GM18499 (cell line): ENCODE data around the gene ACP3.

Source experiments
- ATAC-seq: cut with Tn5 transposase; IDR thresholded peaks from one replicate; pipeline ENCODE4 v1.9.1; 2021; ENCODE audit warnings: moderate number of reproducible peaks; ENCODE audit not compliant: insufficient read depth, unreplicated experiment

ACP3 gene

DNA sequence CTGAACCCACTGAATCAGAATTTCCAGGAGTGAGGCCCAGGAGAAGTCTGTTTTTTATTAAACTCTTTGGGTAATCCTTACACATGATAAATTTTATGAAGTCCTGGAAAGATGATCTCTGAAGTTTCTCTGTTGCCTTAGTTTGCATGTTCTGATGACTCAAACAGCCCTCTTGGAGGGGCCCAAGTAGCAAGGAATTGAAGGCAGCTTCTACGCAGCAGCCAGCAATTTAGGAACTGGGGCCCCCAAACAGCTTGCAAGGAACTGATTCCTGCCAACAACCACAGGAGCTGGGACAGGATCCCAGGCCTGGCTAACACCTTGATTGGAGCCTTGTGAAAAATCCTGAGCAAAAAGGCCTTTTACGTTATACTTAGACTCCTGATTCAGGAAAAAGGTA, 5.4 kb upstream of the ACP3 start:
- no peak for ATAC-seq

DNA sequence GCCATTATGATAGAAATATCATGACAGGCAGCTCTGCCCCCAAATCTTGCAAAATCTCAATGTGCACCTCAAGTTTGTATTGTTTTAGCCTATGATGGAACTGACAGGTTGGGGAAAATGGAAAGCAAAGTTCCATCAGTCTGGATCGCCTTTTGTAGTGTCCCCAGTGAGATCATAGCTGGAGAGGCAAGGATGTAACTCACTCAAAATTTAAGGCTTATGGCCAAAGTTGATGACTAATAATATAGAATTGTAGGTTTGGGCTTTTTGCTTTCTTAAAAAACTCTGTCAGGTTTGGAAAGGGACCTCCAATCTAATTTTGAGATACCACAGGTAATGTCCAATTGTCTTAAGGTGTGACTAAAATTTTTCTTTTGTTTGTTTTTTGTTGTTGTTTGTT, 1.4 kb upstream of the ACP3 start:
- no peak for ATAC-seq

DNA sequence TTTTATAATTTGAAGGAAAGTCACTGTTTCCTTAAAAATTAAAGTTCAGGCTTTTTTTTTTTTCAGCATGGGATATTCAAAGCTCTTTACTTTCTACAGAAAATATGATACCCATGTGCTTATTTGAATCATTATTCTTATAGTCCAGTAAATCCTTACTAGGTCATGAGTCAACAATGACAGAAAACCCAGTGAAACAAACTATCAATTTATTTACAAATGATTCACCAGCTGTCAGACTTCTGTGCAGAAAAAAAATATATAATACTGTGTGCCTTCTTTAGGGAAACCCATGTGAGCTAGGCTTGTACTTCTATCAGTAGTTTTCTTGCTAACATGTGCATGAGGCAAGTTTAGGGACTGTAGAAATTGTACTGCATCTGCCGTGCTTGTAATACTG, 1.2 kb downstream of the ACP3 start:
- ATAC-seq = no peak

DNA sequence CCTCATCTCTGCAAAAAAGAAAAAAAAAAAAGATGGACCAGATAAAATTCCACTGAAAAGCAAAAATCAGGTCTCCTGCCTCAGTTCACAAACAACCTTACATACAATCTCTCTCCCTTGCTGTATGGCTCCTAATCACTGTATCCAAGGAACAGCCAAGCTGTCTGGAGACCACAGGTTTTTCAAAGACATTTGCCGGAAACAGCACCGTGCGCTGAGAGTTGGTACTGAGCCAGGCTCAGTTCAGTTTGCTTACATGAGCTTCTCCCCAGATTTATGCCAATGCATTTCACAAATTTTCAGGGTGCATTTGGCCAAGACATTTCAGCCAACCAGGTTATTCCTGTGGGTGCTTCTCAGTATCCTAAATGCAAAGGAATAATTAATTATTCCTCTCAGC, 4.1 kb downstream of the ACP3 start:
- no peak for ATAC-seq

DNA sequence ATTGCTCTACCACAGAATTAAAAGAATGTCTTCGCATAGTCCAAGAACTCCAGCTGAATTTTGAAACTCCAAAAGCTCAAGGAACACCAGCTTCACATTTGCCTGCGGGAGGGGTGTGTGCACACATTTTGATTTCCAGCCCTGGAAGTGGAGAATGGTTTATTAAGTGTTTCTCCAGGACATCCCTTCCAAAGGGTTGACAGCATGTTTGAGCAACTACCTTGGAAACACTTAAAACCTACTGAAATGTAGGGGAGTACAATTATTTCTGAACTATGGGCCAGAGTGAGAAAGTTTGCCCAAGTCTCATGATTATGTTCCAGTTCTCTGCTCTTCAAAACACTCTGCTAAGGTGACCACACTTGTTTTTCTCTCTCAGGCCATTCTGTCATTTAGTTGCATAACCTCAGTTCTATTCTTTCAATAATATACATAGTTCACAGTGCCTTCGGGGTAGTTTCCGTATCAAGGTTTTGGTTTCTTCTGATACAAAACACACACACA, 7.9 kb downstream of the ACP3 start:
- ATAC-seq = no peak

DNA sequence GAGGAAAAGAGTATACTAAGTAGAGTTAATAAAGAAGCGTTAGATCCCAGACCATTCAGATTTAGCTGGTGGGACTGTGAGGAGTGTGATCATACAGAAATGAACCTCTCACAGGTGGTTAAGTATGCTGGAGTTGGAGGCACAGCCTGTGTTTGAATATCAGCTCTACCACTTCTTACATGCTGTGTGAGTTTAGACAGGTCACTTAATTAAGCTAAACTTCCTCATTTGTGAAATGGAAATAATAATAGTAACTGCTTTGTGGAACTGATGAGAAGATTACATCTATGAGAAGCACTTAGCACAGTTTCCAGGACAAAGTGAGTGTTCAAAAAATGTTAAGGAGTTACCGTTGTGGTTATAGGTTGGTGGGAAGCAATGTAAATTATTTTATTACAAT, 8.4 kb downstream of the ACP3 start:
- ATAC-seq = no peak

DNA sequence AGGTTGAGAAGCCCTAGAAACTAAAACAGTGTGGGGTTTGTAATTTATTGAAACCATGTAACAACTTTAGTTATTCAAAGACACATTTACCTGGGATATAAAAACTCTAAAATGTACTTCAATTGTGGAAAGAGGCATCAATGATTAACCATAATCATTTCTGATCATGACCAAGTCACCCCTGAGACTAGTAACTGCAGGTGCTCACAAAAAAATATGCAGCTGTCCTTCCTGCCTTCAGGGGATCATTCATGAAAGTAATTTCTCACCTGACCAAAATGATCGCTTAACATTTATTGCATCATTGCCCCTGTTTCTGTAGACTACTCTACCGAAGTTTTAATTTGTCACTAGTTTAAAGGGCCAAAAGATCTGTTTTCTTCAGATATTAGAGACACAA, 9.0 kb downstream of the ACP3 start:
- no peak for ATAC-seq

DNA sequence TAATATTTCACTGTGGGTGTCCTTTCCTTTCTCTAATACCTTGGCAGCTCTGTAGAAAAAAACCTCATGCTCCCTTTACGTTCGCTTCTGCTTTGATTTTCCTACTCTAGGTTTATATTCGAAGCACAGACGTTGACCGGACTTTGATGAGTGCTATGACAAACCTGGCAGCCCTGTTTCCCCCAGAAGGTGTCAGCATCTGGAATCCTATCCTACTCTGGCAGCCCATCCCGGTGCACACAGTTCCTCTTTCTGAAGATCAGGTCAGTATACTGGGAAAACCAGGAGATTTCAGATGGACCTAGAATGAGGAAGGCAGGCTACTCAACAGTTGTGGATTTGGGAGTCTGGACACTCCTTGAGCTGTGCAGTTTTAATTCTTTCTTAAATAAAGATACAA, 14.9 kb downstream of the ACP3 start:
- ATAC-seq = no peak

DNA sequence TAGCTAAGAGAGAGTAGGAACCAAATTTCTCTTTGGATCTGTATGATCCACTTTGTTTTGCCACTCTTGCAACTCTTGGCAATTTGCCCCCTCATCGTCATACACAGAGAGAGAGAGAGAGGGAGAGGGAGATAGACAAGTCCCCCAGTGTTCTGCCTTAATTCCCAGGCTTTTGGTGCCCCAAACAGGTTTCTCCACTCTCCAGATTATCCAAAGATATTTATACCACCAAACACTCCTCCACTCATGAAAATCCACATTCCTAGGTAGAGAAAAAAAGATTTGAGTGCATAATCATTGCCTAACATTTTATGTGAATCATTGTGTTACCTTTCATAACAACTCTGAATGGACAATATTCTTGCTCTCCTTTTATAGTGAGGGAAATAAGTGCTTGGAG, 15.3 kb downstream of the ACP3 start:
- no peak for ATAC-seq

DNA sequence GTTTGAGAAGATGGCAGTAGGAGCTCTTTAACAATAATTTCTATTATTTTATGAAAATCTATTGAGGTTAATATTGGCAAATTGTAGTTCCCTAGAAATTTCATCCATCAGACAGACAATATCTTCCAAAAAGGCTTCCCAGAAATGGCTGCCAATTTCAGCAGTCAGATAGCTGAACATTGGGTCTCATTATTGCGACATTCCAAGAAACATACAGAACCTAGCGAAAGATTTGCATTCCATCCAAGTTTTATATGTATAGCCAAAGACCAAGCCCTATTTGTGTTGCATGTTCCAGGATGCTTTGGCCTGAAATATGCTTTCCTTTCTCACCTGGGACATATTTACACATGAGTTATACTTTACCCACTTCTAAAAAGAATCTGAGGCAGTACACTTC, 24.5 kb downstream of the ACP3 start:
- ATAC-seq = no peak

DNA sequence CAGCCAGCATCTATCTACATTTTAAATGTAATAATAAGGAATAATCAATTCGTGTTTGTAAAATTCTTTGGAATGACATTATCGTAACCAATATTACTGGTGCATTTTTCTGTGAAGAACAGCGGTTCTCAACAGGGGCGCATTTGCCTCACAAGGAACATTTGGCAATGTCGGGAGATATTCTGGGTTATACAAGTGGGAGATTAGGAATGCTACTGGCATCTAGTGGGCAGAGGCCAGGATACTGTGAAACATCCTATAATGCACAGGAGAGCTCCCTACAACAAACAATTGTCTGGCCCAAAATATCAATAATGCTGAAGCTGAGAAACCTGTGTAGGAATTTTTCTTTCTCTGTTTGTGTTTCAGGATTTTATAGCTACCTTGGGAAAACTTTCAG, 25.0 kb downstream of the ACP3 start:
- ATAC-seq = no peak

DNA sequence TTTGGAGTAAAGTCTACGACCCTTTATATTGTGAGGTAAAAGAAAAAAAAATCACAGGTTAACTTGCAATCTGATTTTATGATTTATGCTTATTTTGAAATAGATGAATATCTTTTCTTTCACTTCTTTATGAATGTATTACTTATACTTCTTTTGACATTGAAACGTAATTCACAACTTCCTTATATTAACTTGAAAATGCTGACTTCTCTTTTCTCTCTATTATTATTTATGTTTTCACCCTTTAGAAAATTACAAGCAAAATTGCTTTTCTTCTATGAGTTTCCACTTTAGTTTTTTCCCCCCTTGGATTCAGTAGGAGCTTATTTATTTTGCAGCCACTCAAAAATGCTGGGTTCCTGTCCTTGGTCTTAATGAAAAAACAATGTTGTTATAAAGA, 25.4 kb downstream of the ACP3 start:
- ATAC-seq = no peak

DNA sequence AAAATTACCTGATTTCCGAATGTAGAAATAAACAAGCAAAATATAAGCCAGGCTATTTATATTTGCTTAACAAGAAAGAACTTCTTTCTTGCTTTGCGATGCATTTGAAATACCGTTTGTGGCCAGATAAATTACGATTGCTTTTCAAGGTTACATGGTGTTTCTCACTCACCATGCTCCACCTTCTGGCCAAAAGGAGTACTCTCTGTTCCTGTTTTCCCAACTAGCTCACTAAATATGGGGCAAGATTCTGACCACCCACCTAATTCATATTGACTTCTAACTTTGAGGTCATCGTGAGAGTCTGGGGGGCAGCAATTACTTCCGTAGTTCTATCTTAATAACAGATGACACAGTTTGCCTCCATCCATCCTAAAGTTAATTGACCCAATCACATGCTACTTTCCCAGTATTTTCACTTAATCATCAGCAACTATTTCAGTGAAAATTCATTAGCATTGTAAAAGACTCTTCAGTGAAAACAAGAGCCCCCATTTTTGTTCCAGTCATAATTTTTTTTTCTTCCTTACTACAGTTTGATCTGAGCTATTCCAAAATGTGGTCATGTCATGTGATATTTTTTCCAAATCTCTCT, 25.9 kb downstream of the ACP3 start:
- ATAC-seq = no peak

DNA sequence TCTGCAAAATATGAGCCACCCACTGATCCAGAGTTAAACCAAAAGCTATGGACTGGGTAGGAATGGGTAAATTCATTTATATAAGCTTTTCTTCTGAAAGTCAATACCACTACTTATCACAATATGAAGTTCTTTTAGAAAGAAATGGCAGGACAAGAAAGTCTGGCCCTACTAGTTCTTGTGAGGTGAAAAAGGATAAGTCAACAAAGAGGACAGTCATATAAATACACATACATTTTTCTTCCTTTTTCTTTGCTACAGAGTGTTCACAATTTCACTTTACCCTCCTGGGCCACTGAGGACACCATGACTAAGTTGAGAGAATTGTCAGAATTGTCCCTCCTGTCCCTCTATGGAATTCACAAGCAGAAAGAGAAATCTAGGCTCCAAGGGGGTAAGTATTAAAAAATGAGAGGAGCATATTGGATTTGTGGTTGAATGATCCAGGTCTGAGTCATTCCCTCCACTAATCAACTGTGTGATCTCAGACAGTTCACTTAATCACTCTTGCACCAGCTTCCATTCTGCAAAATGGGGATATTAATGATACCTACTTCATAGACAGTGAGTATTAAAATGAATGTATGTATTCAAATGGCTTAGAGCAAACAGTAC, 27.6 kb downstream of the ACP3 start:
- ATAC-seq = no peak

DNA sequence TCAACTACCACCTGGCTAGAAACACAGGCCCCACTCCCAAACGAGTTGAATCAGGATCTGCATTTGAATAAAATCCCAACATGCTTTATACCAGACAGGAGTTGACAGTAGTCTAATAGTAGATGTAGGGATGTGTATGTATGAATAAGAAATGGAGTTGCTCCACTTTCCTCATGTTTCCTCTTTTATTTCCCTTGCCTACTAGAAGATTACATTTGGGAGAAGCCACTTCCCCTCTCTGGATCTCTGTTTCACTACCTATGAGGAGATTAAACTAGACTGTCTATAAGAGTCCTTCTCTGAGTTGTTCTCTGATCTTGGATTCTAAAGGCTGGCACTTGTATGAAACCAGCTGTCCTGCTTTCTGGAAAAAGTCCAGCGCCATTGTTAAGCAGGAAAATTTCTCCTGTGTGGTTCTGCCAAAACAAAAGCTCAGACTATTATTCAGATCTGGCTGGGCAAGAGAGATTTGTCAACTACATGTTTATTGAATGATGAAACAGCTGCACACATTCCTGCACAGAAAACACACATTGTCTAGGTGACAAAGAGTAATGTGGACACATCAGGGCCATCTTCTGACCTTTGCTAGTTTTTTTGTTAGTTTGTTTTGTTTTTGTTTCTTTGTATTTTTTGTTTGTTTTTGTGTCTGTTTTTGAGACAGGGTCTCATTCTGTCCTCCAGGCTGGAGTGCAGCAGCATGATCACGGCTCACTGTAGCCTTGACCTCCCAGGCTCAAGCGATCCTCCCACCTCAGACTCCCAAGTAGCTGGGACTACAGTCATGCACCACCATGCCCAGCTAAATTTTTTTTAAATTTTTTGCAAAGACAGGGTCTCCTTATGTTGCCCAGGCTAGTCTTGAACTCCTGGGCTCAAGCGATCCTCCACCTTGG, 29.9 kb downstream of the ACP3 start:
- ATAC-seq = no peak

DNA sequence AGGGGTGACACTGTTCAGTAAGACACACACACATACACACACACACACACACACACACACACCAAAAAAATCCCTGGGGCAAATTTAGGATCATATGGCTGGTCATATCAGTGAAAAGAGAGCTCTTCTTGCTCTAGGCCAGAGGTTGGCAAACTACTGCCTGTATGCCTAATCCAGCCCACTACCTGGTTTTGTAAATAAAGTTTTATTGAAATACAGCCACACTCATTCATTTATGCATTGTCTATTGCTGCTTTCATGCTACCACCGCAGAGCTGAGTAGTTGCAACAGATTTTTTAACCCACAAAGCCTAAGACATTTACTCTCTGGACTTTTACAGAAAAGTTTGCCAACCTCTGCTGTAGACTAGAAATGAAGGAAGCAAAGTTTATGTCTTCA, 30.6 kb downstream of the ACP3 start:
- ATAC-seq = no peak

DNA sequence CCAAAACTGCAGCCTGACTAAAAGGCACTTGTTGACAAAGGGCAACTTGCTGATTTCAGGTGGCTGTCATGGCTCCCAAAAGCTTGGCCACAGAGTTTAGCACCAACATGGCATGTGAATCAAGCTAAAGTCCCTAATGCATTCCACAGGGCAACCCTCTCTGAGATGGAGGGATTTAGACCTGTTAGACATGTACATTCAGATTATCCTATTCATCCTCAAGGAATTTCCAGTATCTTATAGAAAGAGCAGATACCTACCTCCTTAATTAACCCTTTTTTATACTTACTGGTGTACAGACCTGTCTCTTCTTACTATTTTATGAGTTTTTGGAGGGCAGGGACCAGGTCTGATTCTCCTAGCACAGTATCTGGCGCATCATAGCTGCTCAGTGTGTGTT, 31.3 kb downstream of the ACP3 start:
- no peak for ATAC-seq

DNA sequence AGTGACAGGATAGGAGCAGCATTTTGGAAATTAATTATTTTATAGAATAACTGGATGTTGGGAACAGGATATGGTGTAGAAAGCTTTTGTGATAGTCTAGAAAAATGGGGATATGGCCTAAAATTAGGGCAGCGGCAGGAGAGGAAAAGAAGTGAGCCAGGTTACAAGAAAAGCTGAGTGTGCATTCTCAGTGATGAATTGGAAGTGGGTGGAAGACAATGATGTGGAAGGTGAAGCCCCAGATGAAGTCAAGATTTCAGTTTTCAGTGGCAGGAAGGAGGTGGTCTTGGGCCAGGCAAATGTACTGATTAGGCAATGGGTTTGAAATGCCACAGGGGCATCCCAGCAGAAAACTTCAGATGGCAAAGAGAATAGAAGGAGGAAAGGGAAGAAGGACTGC, 33.6 kb downstream of the ACP3 start:
- ATAC-seq = no peak

DNA sequence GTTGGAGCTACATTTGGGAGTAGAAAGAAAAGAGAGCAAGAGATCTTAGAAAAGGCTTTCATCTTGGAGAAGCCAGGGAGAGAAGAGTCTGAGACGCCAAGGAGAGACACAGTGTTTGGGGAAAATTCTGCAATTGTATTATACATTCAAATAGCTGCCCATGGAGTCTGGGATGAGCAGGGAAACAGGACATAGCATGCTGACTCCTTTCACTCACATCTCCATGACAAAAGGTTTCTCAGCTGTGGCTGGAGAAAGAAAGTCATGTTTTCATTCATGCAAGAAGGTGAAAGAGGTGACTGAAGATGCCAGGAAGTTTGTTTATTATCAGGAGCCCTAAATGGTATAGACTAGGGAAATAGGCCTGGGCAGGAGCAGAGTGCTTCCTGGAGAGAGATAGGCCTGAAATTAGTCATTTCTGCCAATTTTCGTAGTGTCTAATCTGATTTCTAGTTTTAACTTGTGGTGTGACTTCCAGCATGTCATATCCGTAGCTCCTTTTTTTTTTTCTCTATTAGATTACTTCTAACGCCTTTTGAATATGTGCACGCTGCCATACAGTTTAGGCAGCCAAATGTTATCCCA, 34.1 kb downstream of the ACP3 start:
- ATAC-seq = no peak

DNA sequence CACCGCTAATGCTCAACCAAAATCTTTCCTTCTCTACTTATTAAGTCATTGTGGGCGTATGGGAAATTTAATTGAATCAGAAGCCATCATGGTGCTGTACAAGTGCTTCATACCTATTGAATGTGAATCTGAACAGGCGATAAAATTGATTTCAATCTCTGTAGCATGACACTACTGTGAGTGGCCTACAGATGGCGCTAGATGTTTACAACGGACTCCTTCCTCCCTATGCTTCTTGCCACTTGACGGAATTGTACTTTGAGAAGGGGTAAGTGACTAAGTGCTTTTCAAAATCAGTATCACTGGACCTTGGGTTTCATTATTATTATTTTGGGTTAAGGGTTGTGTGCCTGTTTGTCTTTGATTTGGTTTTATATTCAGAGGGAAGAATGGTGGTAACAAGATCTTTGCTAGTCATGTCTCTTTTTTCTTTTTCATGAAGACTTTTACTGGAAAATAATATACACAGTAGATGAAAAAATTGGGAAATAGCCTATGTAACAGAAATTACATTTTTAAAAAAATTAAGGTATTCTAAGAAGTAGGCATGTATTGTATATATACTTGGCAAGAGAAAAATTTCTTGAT, 35.4 kb downstream of the ACP3 start:
- no peak for ATAC-seq
